ENCODE measurements around the gene ESR1.
"Not testable (repeated sequence)": the region's sequence is repeated elsewhere in the genome, so short reads cannot be mapped to it uniquely, and the experiment has no call there.

ESR1 gene

GRCh38 chr6:152099446-152100182, 292.1 kb downstream of the ESR1 start:
- no peak for DNase-seq

GRCh38 chr6:152100183-152100618, 292.7 kb downstream of the ESR1 start:
- DNase-seq = no peak

- DNase-seq = no peak
Measured at GRCh38 chr6:152107973-152108372, 300.5 kb downstream of the ESR1 start.

GRCh38 chr6:152110886-152111820, 303.7 kb downstream of the ESR1 start:
- DNase-seq = no peak

GRCh38 chr6:152112491-152113261, 305.2 kb downstream of the ESR1 start:
- no peak for DNase-seq

GRCh38 chr6:152117156-152118133, 310.0 kb downstream of the ESR1 start:
- DNase-seq = no peak

- no peak for DNase-seq
Measured at GRCh38 chr6:152118224-152118623, 310.7 kb downstream of the ESR1 start.

- DNase-seq = no peak
Measured at GRCh38 chr6:152118678-152119077, 311.2 kb downstream of the ESR1 start.

GRCh38 chr6:152119831-152120230, 312.3 kb downstream of the ESR1 start:
- no peak for DNase-seq

- DNase-seq = no peak
Measured at GRCh38 chr6:152121910-152122309, 314.4 kb downstream of the ESR1 start.

GRCh38 chr6:152122434-152122833, 315.0 kb downstream of the ESR1 start:
- DNase-seq = no peak

GRCh38 chr6:152123076-152123475, 315.6 kb downstream of the ESR1 start:
- DNase-seq = no peak

GRCh38 chr6:152124429-152125074, 317.1 kb downstream of the ESR1 start:
- DNase-seq = no peak

GRCh38 chr6:152127432-152128165, 320.1 kb downstream of the ESR1 start:
- DNase-seq = no peak

GRCh38 chr6:152129691-152130151, 322.2 kb downstream of the ESR1 start:
- no peak for DNase-seq

GRCh38 chr6:152130441-152130840, 323.0 kb downstream of the ESR1 start:
- DNase-seq = no peak

- DNase-seq = no peak
Measured at GRCh38 chr6:152135755-152136448, 328.4 kb downstream of the ESR1 start.

- DNase-seq = no peak
Measured at GRCh38 chr6:152136449-152136825, 329.0 kb downstream of the ESR1 start.

GRCh38 chr6:152138344-152138743, 330.9 kb downstream of the ESR1 start:
- not testable (repeated sequence) for DNase-seq

- DNase-seq = no peak
Measured at GRCh38 chr6:152142105-152142504, 334.6 kb downstream of the ESR1 start.
